HEK293 (cell line): ENCODE measurements around the gene PLBD2.

Experiments used
- CTCF ChIA-PET: fragments of 350-600 bp; formaldehyde crosslinking; extraction: SDS; loops from one replicate; lab custom pipeline; 2021; ENCODE audit warnings: antibody characterized with exemption; lab: Yijun Ruan, JAX
- POLR2A ChIA-PET: fragments of 300-600 bp; formaldehyde crosslinking; extraction: SDS; loops from one replicate; lab custom pipeline; 2020; ENCODE audit warnings: antibody characterized with exemption, inconsistent platforms; lab: Yijun Ruan, JAX
- H3K27ac ChIP-seq: fragments of 200-500 bp; sonication (Bioruptor generic); 2 replicates; pipeline ENCODE4 v1.5.1; 2014; ENCODE audit warnings: low read depth, low read length, control low read depth, inconsistent platforms; ENCODE audit errors: extremely low read depth
- H3K36me3 ChIP-seq, 2 experiments: fragments of 200-500 bp in 1 of 2; sonication (Bioruptor generic) in 1 of 2; 1 replicate in 1 of 2; 2 replicates in 1 of 2; pipeline ENCODE4 v1.5.1; 2014 to 2017; ENCODE audit warnings: inconsistent platforms in 2 of 2, low read length in 2 of 2; ENCODE audit not compliant: control insufficient read depth in 2 of 2, insufficient read depth in 1 of 2
- H3K4me1 ChIP-seq: fragments of 200-500 bp; sonication (Bioruptor generic); 2 replicates; pipeline ENCODE4 v1.5.1; 2014; ENCODE audit warnings: mild to moderate bottlenecking, low read length, inconsistent platforms; ENCODE audit not compliant: control insufficient read depth, insufficient read depth
- H3K4me3 ChIP-seq: 2 replicates; pipeline ENCODE4 v1.5.1; 2011; ENCODE audit warnings: low read depth, mild to moderate bottlenecking, control low read depth, low read length, moderate library complexity
- H3K9me3 ChIP-seq: fragments of 200-500 bp; sonication (Bioruptor generic); 2 replicates; pipeline ENCODE4 v1.5.1; 2014; ENCODE audit warnings: low read depth, low read length, inconsistent platforms; ENCODE audit not compliant: control insufficient read depth, insufficient read depth
- GLI2 ChIP-seq: fragments of 450-650 bp; formaldehyde crosslinking; IDR thresholded peaks from 2 replicates; pipeline ENCODE4; 2017; ENCODE audit warnings: missing biosample characterization, missing genetic modification characterization, low read depth, borderline replicate concordance
- RBAK ChIP-seq: fragments of 450-650 bp; formaldehyde crosslinking; IDR thresholded peaks from 2 replicates; pipeline ENCODE4 v1.5.1; 2016; ENCODE audit warnings: missing biosample characterization, missing genetic modification characterization
- ZBTB17 ChIP-seq: fragments of 450-650 bp; formaldehyde crosslinking; IDR thresholded peaks from 2 replicates; pipeline ENCODE4 v1.5.1; 2016; ENCODE audit warnings: missing biosample characterization, missing genetic modification characterization
- ZFHX2 ChIP-seq: fragments of 450-650 bp; formaldehyde crosslinking; conservative IDR thresholded peaks from 2 replicates; pipeline ENCODE4 v1.5.1; 2016; ENCODE audit warnings: missing biosample characterization, missing genetic modification characterization
- ZIC2 ChIP-seq: fragments of 450-650 bp; formaldehyde crosslinking; IDR thresholded peaks from 2 replicates; pipeline ENCODE4 v1.5.1; 2016; ENCODE audit warnings: missing biosample characterization, missing genetic modification characterization
- ZNF16 ChIP-seq: fragments of 450-650 bp; formaldehyde crosslinking; IDR thresholded peaks from 2 replicates; pipeline ENCODE4 v1.5.1; 2016; ENCODE audit warnings: low read depth, missing biosample characterization, missing genetic modification characterization
- ZNF394 ChIP-seq: fragments of 450-650 bp; formaldehyde crosslinking; IDR thresholded peaks from 2 replicates; pipeline ENCODE4 v1.5.1; 2016; ENCODE audit warnings: missing biosample characterization, missing genetic modification characterization, mild to moderate bottlenecking, moderate library complexity, borderline replicate concordance
- ZNF426 ChIP-seq: fragments of 450-650 bp; formaldehyde crosslinking; IDR thresholded peaks from 2 replicates; pipeline ENCODE4 v1.5.1; 2017; ENCODE audit warnings: missing biosample characterization, missing genetic modification characterization, mild to moderate bottlenecking, inconsistent platforms, moderate library complexity
- ZNF433 ChIP-seq: fragments of 450-650 bp; formaldehyde crosslinking; IDR thresholded peaks from 2 replicates; pipeline ENCODE4 v1.5.1; 2016; ENCODE audit warnings: missing biosample characterization, missing genetic modification characterization, low read depth
- ZNF560 ChIP-seq: fragments of 450-650 bp; formaldehyde crosslinking; IDR thresholded peaks from 2 replicates; pipeline ENCODE4 v1.5.1; 2017; ENCODE audit warnings: missing biosample characterization, missing genetic modification characterization, borderline replicate concordance
- ZNF610 ChIP-seq: fragments of 450-650 bp; formaldehyde crosslinking; IDR thresholded peaks from 2 replicates; pipeline ENCODE4 v1.5.1; 2016; ENCODE audit warnings: missing biosample characterization, missing genetic modification characterization, borderline replicate concordance
- ZNF623 ChIP-seq: fragments of 450-650 bp; formaldehyde crosslinking; IDR thresholded peaks from 2 replicates; pipeline ENCODE4 v1.5.1; 2016; ENCODE audit warnings: missing biosample characterization, missing genetic modification characterization
- TF ChIP-seq, protein P1 (sequence below): fragments of 450-650 bp; formaldehyde crosslinking; IDR thresholded peaks from 2 replicates; pipeline ENCODE4 v1.5.1; 2017; ENCODE audit warnings: missing biosample characterization, missing genetic modification characterization
- TF ChIP-seq, protein P2 (sequence below): fragments of 450-650 bp; formaldehyde crosslinking; IDR thresholded peaks from 2 replicates; pipeline ENCODE4 v1.5.1; 2016; ENCODE audit warnings: missing biosample characterization, missing genetic modification characterization
- TF ChIP-seq, protein P3 (sequence below): fragments of 450-650 bp; formaldehyde crosslinking; IDR thresholded peaks from 2 replicates; pipeline ENCODE4 v1.5.0; 2017; ENCODE audit warnings: missing biosample characterization, missing genetic modification characterization, borderline replicate concordance
- TF ChIP-seq, protein P4 (sequence below): fragments of 450-650 bp; formaldehyde crosslinking; IDR thresholded peaks from 2 replicates; pipeline ENCODE4 v1.5.1; 2016; ENCODE audit warnings: missing biosample characterization, missing genetic modification characterization
- TF ChIP-seq, protein P5 (sequence below): fragments of 450-650 bp; formaldehyde crosslinking; IDR thresholded peaks from 2 replicates; pipeline ENCODE4 v1.5.1; 2016; ENCODE audit warnings: missing biosample characterization, missing genetic modification characterization
- TF ChIP-seq, protein P6 (sequence below): fragments of 450-650 bp; formaldehyde crosslinking; IDR thresholded peaks from 2 replicates; pipeline ENCODE4 v1.5.1; 2017; ENCODE audit warnings: missing biosample characterization, missing genetic modification characterization
- TF ChIP-seq, protein P7 (sequence below): fragments of 450-650 bp; formaldehyde crosslinking; IDR thresholded peaks from 2 replicates; pipeline ENCODE4 v1.5.1; 2016; ENCODE audit warnings: missing biosample characterization, missing genetic modification characterization

PLBD2 gene

DNA sequence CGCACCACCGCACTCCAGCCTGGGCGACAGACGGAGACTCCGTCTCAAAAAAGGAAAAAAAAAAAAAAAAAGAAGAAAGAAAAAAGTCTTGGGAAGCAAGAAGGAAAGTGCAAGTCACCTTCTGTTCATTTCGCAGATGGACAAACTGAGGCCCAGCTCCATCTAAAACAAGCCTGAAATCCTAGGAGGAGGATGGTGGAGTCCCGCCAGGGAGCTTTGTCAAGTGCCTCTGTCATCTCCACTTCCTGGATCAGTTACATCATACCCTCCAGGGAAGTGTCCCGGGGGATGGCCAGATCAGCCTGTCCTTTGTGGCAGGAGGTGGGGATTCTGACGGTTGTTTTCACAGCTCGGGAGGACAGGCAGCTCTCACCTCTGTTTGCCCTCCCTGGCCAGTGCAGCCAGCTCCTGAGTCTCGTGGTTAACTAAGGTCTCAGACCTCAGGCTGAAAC is 55.1 kb downstream of the PLBD2 start (continued):
- TF ChIP-seq, protein P1, sequence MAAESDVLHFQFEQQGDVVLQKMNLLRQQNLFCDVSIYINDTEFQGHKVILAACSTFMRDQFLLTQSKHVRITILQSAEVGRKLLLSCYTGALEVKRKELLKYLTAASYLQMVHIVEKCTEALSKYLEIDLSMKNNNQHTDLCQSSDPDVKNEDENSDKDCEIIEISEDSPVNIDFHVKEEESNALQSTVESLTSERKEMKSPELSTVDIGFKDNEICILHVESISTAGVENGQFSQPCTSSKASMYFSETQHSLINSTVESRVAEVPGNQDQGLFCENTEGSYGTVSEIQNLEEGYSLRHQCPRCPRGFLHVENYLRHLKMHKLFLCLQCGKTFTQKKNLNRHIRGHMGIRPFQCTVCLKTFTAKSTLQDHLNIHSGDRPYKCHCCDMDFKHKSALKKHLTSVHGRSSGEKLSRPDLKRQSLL (tag by site-specific recombination): peak; percentile 43; the same call in 1 of the 2 replicates
- TF ChIP-seq, all 188 proteins: peak for 4

DNA sequence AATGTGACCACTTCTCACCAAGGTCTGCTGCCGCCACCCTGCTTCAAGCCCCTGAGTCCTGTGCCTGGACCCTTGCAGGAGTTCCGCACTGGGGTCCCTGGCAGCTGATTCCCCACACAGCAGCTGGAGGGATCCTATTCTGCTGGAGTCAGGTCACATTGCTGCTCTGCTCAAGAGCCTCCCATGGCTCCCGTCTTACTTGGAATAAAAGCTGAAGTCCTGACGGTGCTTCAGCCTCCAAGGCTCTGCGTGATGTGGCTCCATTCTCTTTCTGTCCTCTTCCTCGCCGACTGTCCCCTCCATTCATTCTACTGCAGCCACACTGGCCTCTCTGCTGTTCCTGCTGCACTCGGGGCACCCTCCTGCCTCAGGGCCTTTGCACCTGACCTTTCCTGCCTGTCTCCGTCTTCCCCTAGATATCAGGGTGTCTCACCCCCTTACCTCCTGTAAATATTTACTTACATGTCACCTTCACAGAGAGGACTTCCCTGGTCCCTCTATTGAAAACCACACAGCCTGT is 56.2 kb downstream of the PLBD2 start:
- Histone ChIP-seq H3K9me3 (no peaks in the 10 kb centered on the region), H3K4me1 (no peaks in the 10 kb centered on the region), H3K36me3 (no peaks in the 10 kb centered on the region), H3K4me3 (no peak overlapping the region)
- POLR2A ChIA-PET: no interaction called here
- CTCF ChIA-PET: interaction anchor here (0.7 to 1.2 kb wide), 2 partner anchors 11 to 102 kb away, joined by 3 to 5 read pairs; no protein-coding TSS in a partner anchor
- no peak for TF ChIP-seq ZNF426
- peak; percentile 97 for TF ChIP-seq ZNF623 (tag by site-specific recombination)
- TF ChIP-seq ZNF16 (tag by site-specific recombination): peak; percentile 75
- TF ChIP-seq, all 188 proteins: peak for 2
- no peak overlapping the region for H3K27ac ChIP-seq

DNA sequence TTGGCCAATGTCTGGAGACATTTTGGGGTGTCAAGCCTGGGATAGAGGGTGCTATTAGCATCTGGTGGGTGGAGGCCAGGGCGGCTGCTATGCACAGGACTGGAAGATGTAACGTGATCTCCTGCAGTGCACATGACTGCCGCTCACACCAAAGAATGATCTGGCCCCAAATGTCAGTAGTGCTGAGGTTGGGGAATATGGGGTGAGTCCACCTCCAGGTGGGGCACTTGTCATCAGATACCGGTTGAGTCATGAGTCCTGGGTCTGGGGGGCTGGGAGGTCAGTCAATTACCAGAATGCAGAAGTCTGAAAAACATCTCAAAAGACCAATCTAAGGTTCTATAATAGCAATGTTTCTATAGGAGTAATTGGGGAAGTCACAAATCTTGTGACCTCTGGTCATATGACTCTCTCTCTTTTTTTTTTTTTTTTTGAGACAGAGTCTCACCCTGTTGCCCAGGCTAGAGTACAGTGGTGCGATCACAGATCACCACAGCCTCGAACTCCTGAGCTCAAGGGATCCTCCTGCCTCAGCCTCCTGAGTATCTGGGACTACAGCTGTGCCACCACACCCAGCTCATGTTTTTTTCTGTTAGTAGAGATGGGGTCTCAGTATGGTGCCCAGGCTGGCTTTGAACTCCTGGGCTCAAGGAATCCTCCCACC is 57.8 kb downstream of the PLBD2 start:
- Histone ChIP-seq H3K4me3 (no peak overlapping the region), H3K4me1 (no peaks in the 10 kb centered on the region), H3K27ac (no peak overlapping the region), H3K36me3 (no peaks in the 10 kb centered on the region), H3K9me3 (no peaks in the 10 kb centered on the region)
- CTCF ChIA-PET: interaction anchor here (1.3 kb wide), 1 partner anchor 9 kb away, joined by 5 read pairs; no protein-coding TSS in a partner anchor
- POLR2A ChIA-PET: no interaction called here
- TF ChIP-seq RBAK (tag by site-specific recombination) (no peak), ZBTB17 (tag by site-specific recombination) (peak; percentile 43; the same call in 1 of the 2 replicates), ZNF560 (no peak), ZIC2 (no peak), ZNF610 (peak; percentile 82; the same call in 1 of the 2 replicates), ZNF394 (tag by site-specific recombination) (no peak), ZNF433 (no peak), GLI2 (tag by site-specific recombination) (no peak), ZFHX2 (tag by site-specific recombination) (0 out of 2 replicates have a peak, but pooled peaks have one; percentile 29)
- TF ChIP-seq, protein P2, sequence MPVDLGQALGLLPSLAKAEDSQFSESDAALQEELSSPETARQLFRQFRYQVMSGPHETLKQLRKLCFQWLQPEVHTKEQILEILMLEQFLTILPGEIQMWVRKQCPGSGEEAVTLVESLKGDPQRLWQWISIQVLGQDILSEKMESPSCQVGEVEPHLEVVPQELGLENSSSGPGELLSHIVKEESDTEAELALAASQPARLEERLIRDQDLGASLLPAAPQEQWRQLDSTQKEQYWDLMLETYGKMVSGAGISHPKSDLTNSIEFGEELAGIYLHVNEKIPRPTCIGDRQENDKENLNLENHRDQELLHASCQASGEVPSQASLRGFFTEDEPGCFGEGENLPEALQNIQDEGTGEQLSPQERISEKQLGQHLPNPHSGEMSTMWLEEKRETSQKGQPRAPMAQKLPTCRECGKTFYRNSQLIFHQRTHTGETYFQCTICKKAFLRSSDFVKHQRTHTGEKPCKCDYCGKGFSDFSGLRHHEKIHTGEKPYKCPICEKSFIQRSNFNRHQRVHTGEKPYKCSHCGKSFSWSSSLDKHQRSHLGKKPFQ: peak; percentile 58; the same call in 1 of the 2 replicates
- TF ChIP-seq, protein P3, sequence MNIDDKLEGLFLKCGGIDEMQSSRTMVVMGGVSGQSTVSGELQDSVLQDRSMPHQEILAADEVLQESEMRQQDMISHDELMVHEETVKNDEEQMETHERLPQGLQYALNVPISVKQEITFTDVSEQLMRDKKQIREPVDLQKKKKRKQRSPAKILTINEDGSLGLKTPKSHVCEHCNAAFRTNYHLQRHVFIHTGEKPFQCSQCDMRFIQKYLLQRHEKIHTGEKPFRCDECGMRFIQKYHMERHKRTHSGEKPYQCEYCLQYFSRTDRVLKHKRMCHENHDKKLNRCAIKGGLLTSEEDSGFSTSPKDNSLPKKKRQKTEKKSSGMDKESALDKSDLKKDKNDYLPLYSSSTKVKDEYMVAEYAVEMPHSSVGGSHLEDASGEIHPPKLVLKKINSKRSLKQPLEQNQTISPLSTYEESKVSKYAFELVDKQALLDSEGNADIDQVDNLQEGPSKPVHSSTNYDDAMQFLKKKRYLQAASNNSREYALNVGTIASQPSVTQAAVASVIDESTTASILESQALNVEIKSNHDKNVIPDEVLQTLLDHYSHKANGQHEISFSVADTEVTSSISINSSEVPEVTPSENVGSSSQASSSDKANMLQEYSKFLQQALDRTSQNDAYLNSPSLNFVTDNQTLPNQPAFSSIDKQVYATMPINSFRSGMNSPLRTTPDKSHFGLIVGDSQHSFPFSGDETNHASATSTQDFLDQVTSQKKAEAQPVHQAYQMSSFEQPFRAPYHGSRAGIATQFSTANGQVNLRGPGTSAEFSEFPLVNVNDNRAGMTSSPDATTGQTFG (tag by site-specific recombination): no peak
- TF ChIP-seq, protein P4, sequence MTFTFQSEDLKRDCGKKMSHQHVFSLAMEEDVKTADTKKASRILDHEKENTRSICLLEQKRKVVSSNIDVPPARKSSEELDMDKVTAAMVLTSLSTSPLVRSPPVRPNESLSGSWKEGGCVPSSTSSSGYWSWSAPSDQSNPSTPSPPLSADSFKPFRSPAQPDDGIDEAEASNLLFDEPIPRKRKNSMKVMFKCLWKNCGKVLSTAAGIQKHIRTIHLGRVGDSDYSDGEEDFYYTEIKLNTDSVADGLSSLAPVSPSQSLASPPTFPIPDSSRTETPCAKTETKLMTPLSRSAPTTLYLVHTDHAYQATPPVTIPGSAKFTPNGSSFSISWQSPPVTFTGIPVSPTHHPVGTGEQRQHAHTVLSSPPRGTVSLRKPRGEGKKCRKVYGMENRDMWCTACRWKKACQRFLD (tag by site-specific recombination): no peak
- TF ChIP-seq, protein P5, sequence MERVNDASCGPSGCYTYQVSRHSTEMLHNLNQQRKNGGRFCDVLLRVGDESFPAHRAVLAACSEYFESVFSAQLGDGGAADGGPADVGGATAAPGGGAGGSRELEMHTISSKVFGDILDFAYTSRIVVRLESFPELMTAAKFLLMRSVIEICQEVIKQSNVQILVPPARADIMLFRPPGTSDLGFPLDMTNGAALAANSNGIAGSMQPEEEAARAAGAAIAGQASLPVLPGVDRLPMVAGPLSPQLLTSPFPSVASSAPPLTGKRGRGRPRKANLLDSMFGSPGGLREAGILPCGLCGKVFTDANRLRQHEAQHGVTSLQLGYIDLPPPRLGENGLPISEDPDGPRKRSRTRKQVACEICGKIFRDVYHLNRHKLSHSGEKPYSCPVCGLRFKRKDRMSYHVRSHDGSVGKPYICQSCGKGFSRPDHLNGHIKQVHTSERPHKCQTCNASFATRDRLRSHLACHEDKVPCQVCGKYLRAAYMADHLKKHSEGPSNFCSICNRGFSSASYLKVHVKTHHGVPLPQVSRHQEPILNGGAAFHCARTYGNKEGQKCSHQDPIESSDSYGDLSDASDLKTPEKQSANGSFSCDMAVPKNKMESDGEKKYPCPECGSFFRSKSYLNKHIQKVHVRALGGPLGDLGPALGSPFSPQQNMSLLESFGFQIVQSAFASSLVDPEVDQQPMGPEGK (tag by site-specific recombination): peak; percentile 58; the same call in 1 of the 2 replicates
- TF ChIP-seq, protein P6, sequence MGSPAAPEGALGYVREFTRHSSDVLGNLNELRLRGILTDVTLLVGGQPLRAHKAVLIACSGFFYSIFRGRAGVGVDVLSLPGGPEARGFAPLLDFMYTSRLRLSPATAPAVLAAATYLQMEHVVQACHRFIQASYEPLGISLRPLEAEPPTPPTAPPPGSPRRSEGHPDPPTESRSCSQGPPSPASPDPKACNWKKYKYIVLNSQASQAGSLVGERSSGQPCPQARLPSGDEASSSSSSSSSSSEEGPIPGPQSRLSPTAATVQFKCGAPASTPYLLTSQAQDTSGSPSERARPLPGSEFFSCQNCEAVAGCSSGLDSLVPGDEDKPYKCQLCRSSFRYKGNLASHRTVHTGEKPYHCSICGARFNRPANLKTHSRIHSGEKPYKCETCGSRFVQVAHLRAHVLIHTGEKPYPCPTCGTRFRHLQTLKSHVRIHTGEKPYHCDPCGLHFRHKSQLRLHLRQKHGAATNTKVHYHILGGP (tag by site-specific recombination): no peak
- TF ChIP-seq, protein P7, sequence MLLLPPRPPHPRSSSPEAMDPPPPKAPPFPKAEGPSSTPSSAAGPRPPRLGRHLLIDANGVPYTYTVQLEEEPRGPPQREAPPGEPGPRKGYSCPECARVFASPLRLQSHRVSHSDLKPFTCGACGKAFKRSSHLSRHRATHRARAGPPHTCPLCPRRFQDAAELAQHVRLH (tag by site-specific recombination): no peak
